Tibial nerve (tissue), 4 donors: ENCODE results near the gene GPATCH2. TPM values are rescaled to one million over a fixed set of nuclear protein-coding genes. Genes with fewer than 3 reads are reported as not detected.

Experiments used
- DNase-seq, 2 donors: peaks; one replicate each; pipeline ENCODE4 v3.0.0-alpha.2; 2019; ENCODE audit warnings: low spot score in 2 of 2
- H3K27ac ChIP-seq, 4 donors: fragments of 200-600 bp; sonication (generic) in 3 of 4; one replicate each; pipeline ENCODE4 v1.5.1; 2017 to 2019; ENCODE audit warnings: mild to moderate bottlenecking in 1 of 4
- H3K27me3 ChIP-seq, 2 donors: fragments of 200-600 bp; sonication (generic) in 1 of 2; one replicate each; pipeline versions ENCODE4 v1.5.1 to v1.6.0; 2017 to 2019
- H3K36me3 ChIP-seq, 3 donors: fragments of 200-600 bp; sonication (generic); one replicate each; pipeline ENCODE4 v1.5.1; 2018 to 2019
- H3K4me1 ChIP-seq, 4 donors: fragments of 200-600 bp; sonication (generic) in 3 of 4; one replicate each; pipeline ENCODE4 v1.5.1; 2017 to 2019
- H3K4me3 ChIP-seq, 4 donors: fragments of 200-600 bp; sonication (generic) in 3 of 4; one replicate each; pipeline ENCODE4 v1.5.1; 2017 to 2019; ENCODE audit warnings: mild to moderate bottlenecking in 1 of 4, moderate library complexity in 1 of 4
- H3K9me3 ChIP-seq, 4 donors: fragments of 200-600 bp; sonication (generic) in 3 of 4; one replicate each; pipeline ENCODE4 v1.5.1; 2017 to 2019
- EP300 ChIP-seq, 2 donors: sonication (generic); formaldehyde crosslinking; IDR thresholded peaks; one replicate each; pipeline ENCODE4 v1.6.1; 2017; ENCODE audit warnings: antibody characterized with exemption in 2 of 2, mild to moderate bottlenecking in 1 of 2
- POLR2A ChIP-seq, 2 donors: fragments of 450-650 bp; IDR thresholded peaks; one replicate each; pipeline ENCODE4 v1.6.1; 2017; ENCODE audit warnings: antibody characterized with exemption in 2 of 2, mild to moderate bottlenecking in 2 of 2, moderate library complexity in 2 of 2
- WGBS, 2 donors: methylation state at CpG; one replicate each; pipeline ENCODE4 v1.1.5; 2018; 5-methylcytosine and 5-hydroxymethylcytosine counted together
- total RNA-seq, 4 donors: library from RNA; depleted of rRNA; stranded (reverse); fragments of >200 nt; gene quantifications; one replicate each; pipeline ENCODE4 v1.1.0, GENCODE V29; 2016
- TF ChIP-seq, protein P1 (sequence below), 5 experiments: fragments of 200-600 bp in 3 of 5; fragments of 450-650 bp in 2 of 5; sonication (generic) in 3 of 5; IDR thresholded peaks; one replicate each; pipeline ENCODE4 v1.5.1; 2016 to 2019; ENCODE audit warnings: antibody characterized with exemption in 5 of 5, mild to moderate bottlenecking in 3 of 5, moderate library complexity in 2 of 5

Gene GPATCH2
- total RNA-seq, 4 donors from 2014 or later: 12.5 to 21.0 (median 18.9) TPM

DNA sequence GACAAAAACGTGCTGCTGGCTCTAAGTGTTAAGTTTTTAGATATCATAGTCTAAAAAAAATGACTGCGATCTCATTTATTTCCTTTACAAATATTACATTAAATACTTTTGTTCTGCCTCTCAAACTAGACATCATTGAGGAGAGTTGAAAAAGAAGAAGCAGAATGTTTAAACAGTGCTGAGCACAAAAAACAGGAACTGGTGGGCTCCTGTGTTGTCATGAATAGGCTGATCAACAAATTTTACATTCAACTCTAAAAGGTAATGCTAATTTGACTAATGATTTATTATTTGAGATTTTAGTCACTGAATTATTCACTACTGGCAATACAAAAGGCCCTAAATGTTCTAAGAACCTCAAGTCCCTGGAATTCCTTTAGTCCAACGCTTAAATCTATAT lies 66.1 kb downstream of the GPATCH2 start:
- TF ChIP-seq, protein P1, sequence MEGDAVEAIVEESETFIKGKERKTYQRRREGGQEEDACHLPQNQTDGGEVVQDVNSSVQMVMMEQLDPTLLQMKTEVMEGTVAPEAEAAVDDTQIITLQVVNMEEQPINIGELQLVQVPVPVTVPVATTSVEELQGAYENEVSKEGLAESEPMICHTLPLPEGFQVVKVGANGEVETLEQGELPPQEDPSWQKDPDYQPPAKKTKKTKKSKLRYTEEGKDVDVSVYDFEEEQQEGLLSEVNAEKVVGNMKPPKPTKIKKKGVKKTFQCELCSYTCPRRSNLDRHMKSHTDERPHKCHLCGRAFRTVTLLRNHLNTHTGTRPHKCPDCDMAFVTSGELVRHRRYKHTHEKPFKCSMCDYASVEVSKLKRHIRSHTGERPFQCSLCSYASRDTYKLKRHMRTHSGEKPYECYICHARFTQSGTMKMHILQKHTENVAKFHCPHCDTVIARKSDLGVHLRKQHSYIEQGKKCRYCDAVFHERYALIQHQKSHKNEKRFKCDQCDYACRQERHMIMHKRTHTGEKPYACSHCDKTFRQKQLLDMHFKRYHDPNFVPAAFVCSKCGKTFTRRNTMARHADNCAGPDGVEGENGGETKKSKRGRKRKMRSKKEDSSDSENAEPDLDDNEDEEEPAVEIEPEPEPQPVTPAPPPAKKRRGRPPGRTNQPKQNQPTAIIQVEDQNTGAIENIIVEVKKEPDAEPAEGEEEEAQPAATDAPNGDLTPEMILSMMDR (IDR thresholded peaks at IDR 0.05): no peak
- TF ChIP-seq POLR2A (IDR thresholded peaks at IDR 0.05) (no peak), EP300 (IDR thresholded peaks at IDR 0.05) (no peak)
- H3K9me3 ChIP-seq: no peaks in the 10 kb centered on the region
- H3K4me1 ChIP-seq: no peaks in the 10 kb centered on the region
- H3K27ac ChIP-seq: no peak overlapping the region
- peaks cover 0 to under 1% (median 0%) of the 10 kb centered on the region in 3 donors for H3K36me3 ChIP-seq
- no peak for DNase-seq
- WGBS, 2 donors: 85 to 88% methylated on average over 3 of the region's 3 CpGs
- H3K27me3 ChIP-seq: no peaks in the 10 kb centered on the region
- H3K4me3 ChIP-seq: no peak overlapping the region

DNA sequence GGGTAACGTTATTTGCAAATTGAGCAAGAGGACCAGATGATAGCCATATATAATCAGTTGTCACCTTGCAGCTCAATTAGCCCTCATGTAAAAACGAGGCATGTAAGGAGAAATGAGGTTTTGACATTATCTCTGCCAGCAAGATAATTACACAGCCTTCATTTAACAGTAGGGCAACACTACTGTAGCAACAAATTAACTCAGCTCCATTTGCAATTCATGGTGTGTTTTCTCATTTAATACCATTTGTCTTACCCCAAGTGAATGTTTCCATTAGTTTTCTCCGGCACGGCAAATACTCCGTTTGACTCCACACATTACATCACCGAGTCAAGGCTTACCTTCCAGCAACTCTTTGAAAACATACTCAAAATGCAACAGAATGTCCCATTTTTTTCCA lies 66.7 kb downstream of the GPATCH2 start:
- no peak overlapping the region for H3K27ac ChIP-seq
- no peaks in the 10 kb centered on the region for H3K27me3 ChIP-seq
- H3K4me1 ChIP-seq: no peaks in the 10 kb centered on the region
- no peak overlapping the region for H3K4me3 ChIP-seq
- H3K9me3 ChIP-seq: no peaks in the 10 kb centered on the region
- TF ChIP-seq EP300 (IDR thresholded peaks at IDR 0.05) (no peak), POLR2A (IDR thresholded peaks at IDR 0.05) (no peak)
- TF ChIP-seq, protein P1 (IDR thresholded peaks at IDR 0.05): no peak
- peaks cover 0 to 3% (median 0%) of the 10 kb centered on the region in 3 donors for H3K36me3 ChIP-seq
- WGBS, 2 donors: 87 to 93% methylated on average over 6 of the region's 6 CpGs
- DNase-seq: no peak

DNA sequence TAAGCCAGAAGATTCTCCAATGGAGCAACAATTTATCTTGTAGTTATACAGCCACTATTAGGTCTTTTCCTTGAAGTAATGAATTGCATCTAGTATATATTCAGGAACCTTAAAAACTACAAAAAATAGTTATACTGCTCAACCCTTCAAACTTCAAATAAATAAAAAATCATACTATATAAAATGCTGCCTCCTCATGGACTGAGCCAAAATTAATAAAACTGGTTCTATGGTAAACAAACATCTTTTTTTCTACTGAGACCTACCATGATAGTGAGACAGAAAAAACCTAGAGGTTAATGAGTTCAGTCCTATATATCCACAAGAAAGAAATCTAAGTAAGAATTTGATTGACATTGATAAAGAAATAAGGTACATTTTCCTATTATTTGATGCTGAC lies 67.7 kb downstream of the GPATCH2 start:
- Histone ChIP-seq H3K27me3 (no peaks in the 10 kb centered on the region), H3K27ac (no peak overlapping the region), H3K4me1 (no peaks in the 10 kb centered on the region), H3K4me3 (no peak overlapping the region), H3K36me3 (peaks cover 0 to 3% (median 0%) of the 10 kb centered on the region in 3 donors), H3K9me3 (no peaks in the 10 kb centered on the region)
- TF ChIP-seq EP300 (IDR thresholded peaks at IDR 0.05) (no peak), POLR2A (IDR thresholded peaks at IDR 0.05) (no peak)
- TF ChIP-seq, protein P1 (IDR thresholded peaks at IDR 0.05): no peak
- DNase-seq: no peak

DNA sequence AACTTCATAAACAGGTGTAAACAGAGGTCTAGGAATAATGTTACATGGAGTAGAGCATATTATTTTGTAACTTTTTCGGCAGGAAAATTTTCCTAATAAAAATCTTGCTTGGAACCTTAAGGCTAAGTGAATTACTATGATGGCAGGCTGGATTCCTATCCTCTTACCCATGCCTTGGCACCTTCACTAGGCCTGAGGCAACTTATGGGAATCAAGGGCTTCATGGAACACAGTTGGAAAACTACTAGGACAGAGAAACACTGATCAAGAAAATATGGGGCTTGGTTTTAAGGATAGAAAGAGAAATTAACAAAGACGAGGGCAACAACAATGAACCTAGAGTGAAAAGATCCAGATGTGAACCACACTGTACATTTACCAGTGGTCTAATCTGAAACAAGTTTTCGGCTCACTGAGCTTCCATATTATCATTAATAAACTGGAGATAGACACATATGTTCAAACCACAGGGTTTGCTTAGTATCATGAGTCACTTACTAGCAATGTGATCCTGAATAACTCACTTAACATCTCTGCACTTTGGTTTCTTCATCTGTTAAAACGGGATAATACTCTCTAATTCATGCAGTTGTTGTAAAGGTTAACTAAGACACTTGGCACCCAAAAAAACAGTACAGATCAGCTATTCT lies 68.5 kb downstream of the GPATCH2 start:
- no peaks in the 10 kb centered on the region for H3K4me1 ChIP-seq
- H3K36me3 ChIP-seq: peaks cover 0 to 3% (median 0%) of the 10 kb centered on the region in 3 donors
- TF ChIP-seq, protein P1 (IDR thresholded peaks at IDR 0.05): no peak
- TF ChIP-seq POLR2A (IDR thresholded peaks at IDR 0.05): no peak
- no peak for TF ChIP-seq EP300 (IDR thresholded peaks at IDR 0.05)
- H3K9me3 ChIP-seq: no peaks in the 10 kb centered on the region
- no peak overlapping the region for H3K4me3 ChIP-seq
- no peak overlapping the region for H3K27ac ChIP-seq
- H3K27me3 ChIP-seq: no peaks in the 10 kb centered on the region
- DNase-seq: no peak
- 77 to 84% methylated on average over 4 of the region's 4 CpGs for WGBS, 2 donors

DNA sequence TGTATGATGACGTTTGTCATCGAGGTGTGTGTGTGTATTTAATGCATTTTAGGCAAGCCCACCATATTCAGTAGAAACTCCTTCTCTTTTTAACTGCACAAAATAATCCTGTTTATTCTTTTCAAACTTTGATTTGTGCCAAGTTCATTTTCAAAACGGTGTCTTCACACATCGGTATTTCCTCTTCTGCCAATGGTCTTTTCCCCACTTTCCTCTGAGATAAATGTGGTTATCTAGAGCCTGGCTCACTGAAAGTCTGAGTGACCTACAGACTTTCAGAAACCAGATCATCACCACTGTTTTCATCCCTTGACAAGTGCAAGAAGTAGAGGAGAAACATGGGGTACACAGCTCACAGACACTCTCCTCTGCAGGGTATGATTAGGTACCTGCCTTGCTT lies 69.4 kb downstream of the GPATCH2 start:
- WGBS, 2 donors: 81 to 83% methylated on average over 4 of the region's 4 CpGs
- H3K27ac ChIP-seq: no peak overlapping the region
- H3K9me3 ChIP-seq: no peaks in the 10 kb centered on the region
- DNase-seq: no peak
- H3K27me3 ChIP-seq: no peaks in the 10 kb centered on the region
- TF ChIP-seq, protein P1 (IDR thresholded peaks at IDR 0.05): no peak
- no peak for TF ChIP-seq POLR2A (IDR thresholded peaks at IDR 0.05)
- TF ChIP-seq EP300 (IDR thresholded peaks at IDR 0.05): no peak
- H3K4me1 ChIP-seq: no peaks in the 10 kb centered on the region
- peaks cover 0 to 3% (median 0%) of the 10 kb centered on the region in 3 donors for H3K36me3 ChIP-seq
- H3K4me3 ChIP-seq: no peak overlapping the region
